Measurements from ENCODE around the gene SGMS2. TPM values are rescaled to one million over a fixed set of nuclear protein-coding genes. Genes with fewer than 3 reads are reported as not detected.

The SGMS2 gene
- total RNA-seq, 3 donors from 2014 or later = 47.2 to 76.7 (median 56.3) TPM

GRCh38 chr4:107792711-107793110 is 32.0 kb upstream of the SGMS2 start:
- H3K36me3 ChIP-seq = no peaks in the 10 kb centered on the region
- no peak for DNase-seq (ENCODE audit: low spot score in 2 of 2)
- H3K27me3 ChIP-seq = no peaks in the 10 kb centered on the region
- intact Hi-C loops (cut with DNase I; ENCODE audit: low total_unique reads) = no loop called here
- H3K27ac ChIP-seq = no peak overlapping the region
- H3K9me3 ChIP-seq = peaks cover 3 to 11% of the 10 kb centered on the region in 2 donors
- H3K4me1 ChIP-seq = no peaks in the 10 kb centered on the region
- no peak overlapping the region for H3K4me3 ChIP-seq
- TF ChIP-seq CTCF (IDR thresholded peaks at IDR 0.05) = no peak
- no peak for TF ChIP-seq POLR2A (IDR thresholded peaks at IDR 0.05)
- no peak for TF ChIP-seq POLR2AphosphoS5 (IDR thresholded peaks at IDR 0.05)

GRCh38 chr4:107793996-107794395 is 30.7 kb upstream of the SGMS2 start:
- Histone ChIP-seq H3K36me3 (no peaks in the 10 kb centered on the region), H3K9me3 (no peaks in the 10 kb centered on the region), H3K4me3 (no peak overlapping the region), H3K27me3 (no peaks in the 10 kb centered on the region), H3K27ac (no peak overlapping the region), H3K4me1 (no peaks in the 10 kb centered on the region)
- no peak for TF ChIP-seq POLR2AphosphoS5 (IDR thresholded peaks at IDR 0.05)
- TF ChIP-seq CTCF (IDR thresholded peaks at IDR 0.05) = no peak
- no peak for TF ChIP-seq POLR2A (IDR thresholded peaks at IDR 0.05)
- DNase-seq (ENCODE audit: low spot score in 2 of 2) = no peak
- intact Hi-C loops (cut with DNase I; ENCODE audit: low total_unique reads) = no loop called here

GRCh38 chr4:107799669-107800450 is 24.9 kb upstream of the SGMS2 start:
- Histone ChIP-seq H3K36me3 (no peaks in the 10 kb centered on the region), H3K9me3 (peaks cover 0 to 6% of the 10 kb centered on the region in 2 donors), H3K27me3 (no peaks in the 10 kb centered on the region), H3K27ac (no peak overlapping the region), H3K4me3 (peak overlapping the region in 2 of 3 donors; percentile 18 to 31), H3K4me1 (no peaks in the 10 kb centered on the region)
- DNase-seq (ENCODE audit: low spot score in 2 of 2) = no peak
- no peak for TF ChIP-seq POLR2AphosphoS5 (IDR thresholded peaks at IDR 0.05)
- no peak for TF ChIP-seq POLR2A (IDR thresholded peaks at IDR 0.05)
- intact Hi-C loops (cut with DNase I; ENCODE audit: low total_unique reads) = no loop called here

GRCh38 chr4:107800706-107801105 is 24.0 kb upstream of the SGMS2 start:
- Histone ChIP-seq H3K36me3 (no peaks in the 10 kb centered on the region), H3K4me1 (no peaks in the 10 kb centered on the region), H3K9me3 (peaks cover 0 to 6% of the 10 kb centered on the region in 2 donors), H3K4me3 (no peak overlapping the region), H3K27me3 (no peaks in the 10 kb centered on the region), H3K27ac (no peak overlapping the region)
- intact Hi-C loops (cut with DNase I; ENCODE audit: low total_unique reads) = no loop called here
- no peak for DNase-seq (ENCODE audit: low spot score in 2 of 2)
- TF ChIP-seq POLR2AphosphoS5 (IDR thresholded peaks at IDR 0.05) = no peak
- TF ChIP-seq POLR2A (IDR thresholded peaks at IDR 0.05) = no peak
- no peak for TF ChIP-seq CTCF (IDR thresholded peaks at IDR 0.05)

GRCh38 chr4:107801766-107802211 is 22.9 kb upstream of the SGMS2 start:
- Histone ChIP-seq H3K9me3 (peaks cover 0 to 6% of the 10 kb centered on the region in 2 donors), H3K4me1 (no peaks in the 10 kb centered on the region), H3K36me3 (no peaks in the 10 kb centered on the region), H3K27ac (no peak overlapping the region), H3K4me3 (no peak overlapping the region), H3K27me3 (no peaks in the 10 kb centered on the region)
- intact Hi-C loops (cut with DNase I; ENCODE audit: low total_unique reads) = no loop called here
- no peak for TF ChIP-seq CTCF (IDR thresholded peaks at IDR 0.05)
- TF ChIP-seq POLR2AphosphoS5 (IDR thresholded peaks at IDR 0.05) = no peak
- no peak for TF ChIP-seq POLR2A (IDR thresholded peaks at IDR 0.05)
- no peak for DNase-seq (ENCODE audit: low spot score in 2 of 2)

All from breast epithelium (tissue), 4 donors.